GM23338 (cell line): ENCODE results near the gene KCTD1. TPM values are rescaled to one million over a fixed set of nuclear protein-coding genes. Genes with fewer than 3 reads are reported as not detected.
A peak's percentile ranks its signal among the peaks of the same experiment; 100 is the strongest.

ENCODE experiments used
- ATAC-seq: fragments of 200-7000 bp; cut with Tn5 transposase; 3 replicates; pipeline ENCODE4 v1.9.1; 2020
- DNase-seq: peaks from one replicate; pipeline ENCODE4 v3.0.0-alpha.2; 2015; ENCODE audit warnings: low spot score
- H2AFZ ChIP-seq: fragments of 200-600 bp; sonication (generic); 2 replicates; pipeline ENCODE4 v1.8.0; 2016; ENCODE audit warnings: antibody characterized with exemption, mild to moderate bottlenecking, moderate library complexity
- H3F3A ChIP-seq: fragments of 200-600 bp; sonication (generic); replicated peaks from 2 replicates; pipeline ENCODE4 v1.8.0; 2017; ENCODE audit warnings: antibody characterized with exemption, mixed run types, low read depth
- H3K27ac ChIP-seq: fragments of 200-600 bp; sonication (generic); 2 replicates; pipeline ENCODE4 v1.6.1; 2016; ENCODE audit warnings: low read depth
- H3K27me3 ChIP-seq: fragments of 200-600 bp; sonication (generic); 2 replicates; pipeline ENCODE4 v1.8.0; 2016; ENCODE audit warnings: mild to moderate bottlenecking, mixed run types, moderate library complexity; ENCODE audit not compliant: insufficient read depth
- H3K36me3 ChIP-seq: fragments of 200-600 bp; sonication (generic); 2 replicates; pipeline ENCODE4 v1.8.0; 2016; ENCODE audit warnings: mild to moderate bottlenecking; ENCODE audit not compliant: insufficient read depth
- H3K4me1 ChIP-seq: fragments of 200-600 bp; sonication (generic); 2 replicates; pipeline ENCODE4 v1.8.0; 2016; ENCODE audit warnings: mild to moderate bottlenecking, moderate library complexity; ENCODE audit not compliant: insufficient read depth
- H3K4me2 ChIP-seq: fragments of 200-600 bp; sonication (generic); 2 replicates; pipeline ENCODE4 v1.7.1; 2017; ENCODE audit warnings: mixed run types
- H3K4me3 ChIP-seq: fragments of 200-600 bp; sonication (generic); 2 replicates; pipeline ENCODE4 v1.6.1; 2016; ENCODE audit warnings: mixed run types
- H3K79me2 ChIP-seq: fragments of 200-600 bp; sonication (generic); replicated peaks from 2 replicates; pipeline ENCODE4 v1.8.0; 2017; ENCODE audit warnings: mild to moderate bottlenecking; ENCODE audit not compliant: insufficient read depth
- H3K9me2 ChIP-seq: fragments of 200-600 bp; sonication (generic); 2 replicates; pipeline ENCODE4 v1.8.0; 2017; ENCODE audit not compliant: insufficient read depth
- H4K20me1 ChIP-seq: fragments of 200-600 bp; sonication (generic); replicated peaks from 2 replicates; pipeline ENCODE4 v1.8.0; 2017; ENCODE audit warnings: mild to moderate bottlenecking; ENCODE audit not compliant: insufficient read depth
- H3K27ac Mint-ChIP-seq: 2 replicates; pipeline ENCODE4 v1.8.0; 2020; ENCODE audit warnings: inconsistent platforms, mild to moderate bottlenecking, moderate library complexity, mixed read lengths
- H3K27me3 Mint-ChIP-seq: 3 replicates; pipeline ENCODE4 v1.8.0; 2022; ENCODE audit warnings: low read depth, mild to moderate bottlenecking, moderate library complexity, mixed read lengths, inconsistent platforms; ENCODE audit not compliant: insufficient read depth, poor library complexity
- H3K36me3 Mint-ChIP-seq: 3 replicates; pipeline ENCODE4 v1.8.0; 2021; ENCODE audit warnings: low read depth, mild to moderate bottlenecking, inconsistent platforms, moderate library complexity, mixed read lengths
- H3K4me1 Mint-ChIP-seq: 3 replicates; pipeline ENCODE4 v1.8.0; 2020; ENCODE audit warnings: mild to moderate bottlenecking, inconsistent platforms, mixed read lengths
- H3K4me3 Mint-ChIP-seq: 3 replicates; pipeline ENCODE4 v1.8.0; 2021; ENCODE audit warnings: moderate library complexity, mild to moderate bottlenecking, inconsistent platforms, mixed read lengths
- H3K9me3 Mint-ChIP-seq: 3 replicates; pipeline ENCODE4 v1.8.0; 2020; ENCODE audit warnings: moderate library complexity, mild to moderate bottlenecking, inconsistent platforms, mixed read lengths
- EZH2 ChIP-seq: fragments of 200-600 bp; sonication (generic); IDR thresholded peaks from one replicate; pipeline ENCODE4 v1.8.0; 2017; ENCODE audit warnings: antibody characterized with exemption, mild to moderate bottlenecking, low read depth; ENCODE audit not compliant: unreplicated experiment
- JUNB ChIP-seq: IDR thresholded peaks from one replicate; pipeline ENCODE4 v1.6.1; 2016; ENCODE audit warnings: antibody characterized with exemption; ENCODE audit not compliant: unreplicated experiment
- NANOG ChIP-seq: IDR thresholded peaks from 2 replicates; pipeline ENCODE4 v1.6.1; 2016; ENCODE audit warnings: antibody characterized with exemption, borderline replicate concordance
- POLR2AphosphoS5 ChIP-seq: IDR thresholded peaks from 2 replicates; pipeline ENCODE4 v1.6.1; 2016; ENCODE audit warnings: antibody characterized with exemption, low read depth
- ZNF114 ChIP-seq: fragments of 250-450 bp; sonication (Bioruptor Pico); IDR thresholded peaks from 2 replicates; pipeline ENCODE4 v1.5.0; 2020; ENCODE audit warnings: mild to moderate bottlenecking, moderate library complexity
- ZNF331 ChIP-seq: fragments of 250-450 bp; sonication (Bioruptor Pico); IDR thresholded peaks from 2 replicates; pipeline ENCODE4 v1.5.0; 2020; ENCODE audit warnings: low read depth, mild to moderate bottlenecking, moderate library complexity
- polyA plus RNA-seq: library from polyadenylated mRNA; unstranded; fragments of >200 nt; fragmentation: Nextera tagmentation; extraction: Ambion mirVana; gene quantifications from 2 replicates; pipeline ENCODE4 v1.2.1, GENCODE V29; 2016
- total RNA-seq: library from RNA; depleted of rRNA; stranded (reverse); fragments of >200 nt; shearing (Covaris generic); gene quantifications from 2 replicates; pipeline ENCODE4 v1.2.3, GENCODE V29; 2014
- TF ChIP-seq, protein P1 (sequence below): IDR thresholded peaks from one replicate; pipeline ENCODE4 v1.6.1; 2018; ENCODE audit warnings: antibody characterized with exemption; ENCODE audit not compliant: unreplicated experiment
- TF ChIP-seq, protein P2 (sequence below), 2 experiments: fragments of 200-600 bp in 1 of 2; sonication (generic) in 1 of 2; conservative IDR thresholded peaks; 2 replicates each; pipeline versions ENCODE4 v1.5.1 to v1.6.1; 2016 to 2017; ENCODE audit warnings: antibody characterized with exemption in 2 of 2, low read depth in 2 of 2, mild to moderate bottlenecking in 2 of 2, moderate library complexity in 1 of 2
- TF ChIP-seq, protein P3 (sequence below): fragments of 250-450 bp; sonication (Bioruptor Pico); IDR thresholded peaks from 2 replicates; pipeline ENCODE4 v1.5.0; 2020; ENCODE audit warnings: mild to moderate bottlenecking, moderate library complexity

KCTD1 gene
- total and polyA plus RNA-seq, 2 experiments from 2014 or later, result 7.1 to 20.5 TPM

DNA sequence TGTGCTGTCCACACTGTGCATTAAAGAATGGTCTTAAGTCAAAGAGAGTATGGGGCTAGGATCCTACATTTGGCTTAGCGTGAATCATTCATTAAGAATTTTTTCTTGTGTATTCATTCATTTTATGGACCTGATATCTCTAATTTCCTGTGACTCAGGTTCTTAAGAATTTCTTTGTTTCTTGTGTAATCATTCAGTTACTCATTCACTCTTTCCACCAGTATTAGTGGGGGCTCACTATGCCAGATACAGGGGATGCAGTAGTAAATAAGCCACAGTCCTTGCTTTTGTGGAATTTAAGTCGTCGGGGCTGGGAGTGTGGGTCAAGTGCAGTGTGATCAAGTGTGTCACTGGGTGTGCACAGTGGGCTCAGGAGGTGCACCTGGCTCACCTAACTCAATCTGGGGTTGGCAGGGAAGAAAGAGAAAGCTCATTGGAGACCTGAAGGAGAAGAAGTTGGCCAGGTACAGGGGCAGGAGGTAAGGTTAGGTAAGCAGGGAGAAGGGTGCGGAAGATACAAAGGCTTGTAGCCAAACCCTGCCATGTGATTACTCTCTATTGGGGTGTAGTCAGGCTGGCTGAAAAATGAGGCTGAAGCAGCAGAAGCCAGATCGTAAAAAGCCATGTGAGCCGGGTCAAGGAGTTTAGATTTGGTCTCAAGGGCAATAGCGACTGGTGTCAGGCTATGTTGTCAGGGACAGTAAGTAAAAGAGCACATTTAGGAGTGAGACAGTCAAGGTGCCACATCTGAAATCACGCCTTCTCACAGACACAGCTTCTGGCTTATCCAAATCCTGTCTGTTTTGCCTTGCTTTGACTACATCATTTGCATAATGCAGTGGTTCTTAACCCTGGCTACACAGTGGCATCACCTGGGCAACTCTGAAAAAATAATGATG, 67.2 kb downstream of the KCTD1 start:
- peaks cover 11% of the 10 kb centered on the region for H3F3A ChIP-seq
- no peaks in the 10 kb centered on the region for H3K36me3 ChIP-seq
- no peak overlapping the region for H3K27ac ChIP-seq
- Mint-ChIP-seq H3K27me3 (peaks cover 2% of the 10 kb centered on the region), H3K4me3 (no peak overlapping the region), H3K36me3 (no peaks in the 10 kb centered on the region), H3K27ac (no peak overlapping the region), H3K9me3 (no peaks in the 10 kb centered on the region), H3K4me1 (peaks cover 62% of the 10 kb centered on the region)
- no peak overlapping the region for H2AFZ ChIP-seq
- DNase-seq (no peak), ATAC-seq (no peak)
- no peaks in the 10 kb centered on the region for H4K20me1 ChIP-seq
- H3K79me2 ChIP-seq, result no peaks in the 10 kb centered on the region
- no peaks in the 10 kb centered on the region; the same call in 1 of the 2 replicates for H3K9me2 ChIP-seq
- no peak overlapping the region for H3K4me3 ChIP-seq
- peaks cover 47% of the 10 kb centered on the region for H3K4me1 ChIP-seq
- TF ChIP-seq ZNF114 (CRISPR knock-in tag) (no peak), ZNF331 (CRISPR knock-in tag) (no peak), NANOG (no peak), EZH2 (no peak), POLR2AphosphoS5 (no peak), JUNB (no peak)
- TF ChIP-seq, protein P1, sequence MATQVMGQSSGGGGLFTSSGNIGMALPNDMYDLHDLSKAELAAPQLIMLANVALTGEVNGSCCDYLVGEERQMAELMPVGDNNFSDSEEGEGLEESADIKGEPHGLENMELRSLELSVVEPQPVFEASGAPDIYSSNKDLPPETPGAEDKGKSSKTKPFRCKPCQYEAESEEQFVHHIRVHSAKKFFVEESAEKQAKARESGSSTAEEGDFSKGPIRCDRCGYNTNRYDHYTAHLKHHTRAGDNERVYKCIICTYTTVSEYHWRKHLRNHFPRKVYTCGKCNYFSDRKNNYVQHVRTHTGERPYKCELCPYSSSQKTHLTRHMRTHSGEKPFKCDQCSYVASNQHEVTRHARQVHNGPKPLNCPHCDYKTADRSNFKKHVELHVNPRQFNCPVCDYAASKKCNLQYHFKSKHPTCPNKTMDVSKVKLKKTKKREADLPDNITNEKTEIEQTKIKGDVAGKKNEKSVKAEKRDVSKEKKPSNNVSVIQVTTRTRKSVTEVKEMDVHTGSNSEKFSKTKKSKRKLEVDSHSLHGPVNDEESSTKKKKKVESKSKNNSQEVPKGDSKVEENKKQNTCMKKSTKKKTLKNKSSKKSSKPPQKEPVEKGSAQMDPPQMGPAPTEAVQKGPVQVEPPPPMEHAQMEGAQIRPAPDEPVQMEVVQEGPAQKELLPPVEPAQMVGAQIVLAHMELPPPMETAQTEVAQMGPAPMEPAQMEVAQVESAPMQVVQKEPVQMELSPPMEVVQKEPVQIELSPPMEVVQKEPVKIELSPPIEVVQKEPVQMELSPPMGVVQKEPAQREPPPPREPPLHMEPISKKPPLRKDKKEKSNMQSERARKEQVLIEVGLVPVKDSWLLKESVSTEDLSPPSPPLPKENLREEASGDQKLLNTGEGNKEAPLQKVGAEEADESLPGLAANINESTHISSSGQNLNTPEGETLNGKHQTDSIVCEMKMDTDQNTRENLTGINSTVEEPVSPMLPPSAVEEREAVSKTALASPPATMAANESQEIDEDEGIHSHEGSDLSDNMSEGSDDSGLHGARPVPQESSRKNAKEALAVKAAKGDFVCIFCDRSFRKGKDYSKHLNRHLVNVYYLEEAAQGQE, result no peak
- TF ChIP-seq, protein P2, sequence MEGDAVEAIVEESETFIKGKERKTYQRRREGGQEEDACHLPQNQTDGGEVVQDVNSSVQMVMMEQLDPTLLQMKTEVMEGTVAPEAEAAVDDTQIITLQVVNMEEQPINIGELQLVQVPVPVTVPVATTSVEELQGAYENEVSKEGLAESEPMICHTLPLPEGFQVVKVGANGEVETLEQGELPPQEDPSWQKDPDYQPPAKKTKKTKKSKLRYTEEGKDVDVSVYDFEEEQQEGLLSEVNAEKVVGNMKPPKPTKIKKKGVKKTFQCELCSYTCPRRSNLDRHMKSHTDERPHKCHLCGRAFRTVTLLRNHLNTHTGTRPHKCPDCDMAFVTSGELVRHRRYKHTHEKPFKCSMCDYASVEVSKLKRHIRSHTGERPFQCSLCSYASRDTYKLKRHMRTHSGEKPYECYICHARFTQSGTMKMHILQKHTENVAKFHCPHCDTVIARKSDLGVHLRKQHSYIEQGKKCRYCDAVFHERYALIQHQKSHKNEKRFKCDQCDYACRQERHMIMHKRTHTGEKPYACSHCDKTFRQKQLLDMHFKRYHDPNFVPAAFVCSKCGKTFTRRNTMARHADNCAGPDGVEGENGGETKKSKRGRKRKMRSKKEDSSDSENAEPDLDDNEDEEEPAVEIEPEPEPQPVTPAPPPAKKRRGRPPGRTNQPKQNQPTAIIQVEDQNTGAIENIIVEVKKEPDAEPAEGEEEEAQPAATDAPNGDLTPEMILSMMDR (conservative IDR thresholded peaks at IDR 0.05; ENCODE audit: low read depth in 2 of 2), result no peak
- no peak overlapping the region; the same call in 1 of the 2 replicates for H3K4me2 ChIP-seq
- H3K27me3 ChIP-seq, result no peaks in the 10 kb centered on the region

DNA sequence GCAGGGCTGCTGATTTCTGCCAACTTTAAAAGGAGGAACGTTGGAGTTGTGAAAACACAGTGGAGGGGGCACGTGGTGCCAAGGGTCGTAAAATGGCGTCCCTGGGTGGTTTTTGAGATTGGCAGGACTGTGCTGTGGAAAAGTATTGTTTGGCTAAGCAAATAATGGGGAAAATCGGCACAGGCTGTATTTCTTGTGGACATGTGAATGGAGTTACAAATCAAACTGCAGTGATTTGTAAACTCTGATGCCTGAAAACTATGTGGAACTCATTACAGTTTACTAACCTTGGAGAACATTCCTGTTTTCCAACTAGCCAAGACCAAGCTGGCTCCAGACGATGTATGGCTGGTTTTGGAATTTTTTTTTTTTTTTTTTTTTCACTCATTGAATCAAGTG, 68.7 kb downstream of the KCTD1 start:
- H3K9me3 Mint-ChIP-seq, result no peaks in the 10 kb centered on the region
- DNase-seq (no peak), ATAC-seq (no peak)
- peak overlapping the region; percentile 74 for H3K4me2 ChIP-seq
- peak overlapping the region; percentile 87 for H2AFZ ChIP-seq
- H3K79me2 ChIP-seq, result no peaks in the 10 kb centered on the region
- peak overlapping the region; percentile 81 for H3K27ac ChIP-seq
- H3K4me3 ChIP-seq, result peak overlapping the region; percentile 44
- H3K9me2 ChIP-seq, result no peaks in the 10 kb centered on the region; the same call in 1 of the 2 replicates
- H3K27me3 Mint-ChIP-seq, result peaks cover 2% of the 10 kb centered on the region
- H3K36me3 ChIP-seq, result no peaks in the 10 kb centered on the region
- peaks cover 47% of the 10 kb centered on the region for H3K4me1 ChIP-seq
- peak overlapping the region; percentile 86 for H3K27ac Mint-ChIP-seq
- H3K36me3 Mint-ChIP-seq, result no peaks in the 10 kb centered on the region
- H3K4me1 Mint-ChIP-seq, result peaks cover 60% of the 10 kb centered on the region
- peaks cover 11% of the 10 kb centered on the region for H3F3A ChIP-seq
- H3K4me3 Mint-ChIP-seq, result peak overlapping the region; percentile 51; the same call in 2 of the 3 replicates
- no peaks in the 10 kb centered on the region for H4K20me1 ChIP-seq
- H3K27me3 ChIP-seq, result no peaks in the 10 kb centered on the region
- no peak for TF ChIP-seq JUNB
- TF ChIP-seq, protein P3, sequence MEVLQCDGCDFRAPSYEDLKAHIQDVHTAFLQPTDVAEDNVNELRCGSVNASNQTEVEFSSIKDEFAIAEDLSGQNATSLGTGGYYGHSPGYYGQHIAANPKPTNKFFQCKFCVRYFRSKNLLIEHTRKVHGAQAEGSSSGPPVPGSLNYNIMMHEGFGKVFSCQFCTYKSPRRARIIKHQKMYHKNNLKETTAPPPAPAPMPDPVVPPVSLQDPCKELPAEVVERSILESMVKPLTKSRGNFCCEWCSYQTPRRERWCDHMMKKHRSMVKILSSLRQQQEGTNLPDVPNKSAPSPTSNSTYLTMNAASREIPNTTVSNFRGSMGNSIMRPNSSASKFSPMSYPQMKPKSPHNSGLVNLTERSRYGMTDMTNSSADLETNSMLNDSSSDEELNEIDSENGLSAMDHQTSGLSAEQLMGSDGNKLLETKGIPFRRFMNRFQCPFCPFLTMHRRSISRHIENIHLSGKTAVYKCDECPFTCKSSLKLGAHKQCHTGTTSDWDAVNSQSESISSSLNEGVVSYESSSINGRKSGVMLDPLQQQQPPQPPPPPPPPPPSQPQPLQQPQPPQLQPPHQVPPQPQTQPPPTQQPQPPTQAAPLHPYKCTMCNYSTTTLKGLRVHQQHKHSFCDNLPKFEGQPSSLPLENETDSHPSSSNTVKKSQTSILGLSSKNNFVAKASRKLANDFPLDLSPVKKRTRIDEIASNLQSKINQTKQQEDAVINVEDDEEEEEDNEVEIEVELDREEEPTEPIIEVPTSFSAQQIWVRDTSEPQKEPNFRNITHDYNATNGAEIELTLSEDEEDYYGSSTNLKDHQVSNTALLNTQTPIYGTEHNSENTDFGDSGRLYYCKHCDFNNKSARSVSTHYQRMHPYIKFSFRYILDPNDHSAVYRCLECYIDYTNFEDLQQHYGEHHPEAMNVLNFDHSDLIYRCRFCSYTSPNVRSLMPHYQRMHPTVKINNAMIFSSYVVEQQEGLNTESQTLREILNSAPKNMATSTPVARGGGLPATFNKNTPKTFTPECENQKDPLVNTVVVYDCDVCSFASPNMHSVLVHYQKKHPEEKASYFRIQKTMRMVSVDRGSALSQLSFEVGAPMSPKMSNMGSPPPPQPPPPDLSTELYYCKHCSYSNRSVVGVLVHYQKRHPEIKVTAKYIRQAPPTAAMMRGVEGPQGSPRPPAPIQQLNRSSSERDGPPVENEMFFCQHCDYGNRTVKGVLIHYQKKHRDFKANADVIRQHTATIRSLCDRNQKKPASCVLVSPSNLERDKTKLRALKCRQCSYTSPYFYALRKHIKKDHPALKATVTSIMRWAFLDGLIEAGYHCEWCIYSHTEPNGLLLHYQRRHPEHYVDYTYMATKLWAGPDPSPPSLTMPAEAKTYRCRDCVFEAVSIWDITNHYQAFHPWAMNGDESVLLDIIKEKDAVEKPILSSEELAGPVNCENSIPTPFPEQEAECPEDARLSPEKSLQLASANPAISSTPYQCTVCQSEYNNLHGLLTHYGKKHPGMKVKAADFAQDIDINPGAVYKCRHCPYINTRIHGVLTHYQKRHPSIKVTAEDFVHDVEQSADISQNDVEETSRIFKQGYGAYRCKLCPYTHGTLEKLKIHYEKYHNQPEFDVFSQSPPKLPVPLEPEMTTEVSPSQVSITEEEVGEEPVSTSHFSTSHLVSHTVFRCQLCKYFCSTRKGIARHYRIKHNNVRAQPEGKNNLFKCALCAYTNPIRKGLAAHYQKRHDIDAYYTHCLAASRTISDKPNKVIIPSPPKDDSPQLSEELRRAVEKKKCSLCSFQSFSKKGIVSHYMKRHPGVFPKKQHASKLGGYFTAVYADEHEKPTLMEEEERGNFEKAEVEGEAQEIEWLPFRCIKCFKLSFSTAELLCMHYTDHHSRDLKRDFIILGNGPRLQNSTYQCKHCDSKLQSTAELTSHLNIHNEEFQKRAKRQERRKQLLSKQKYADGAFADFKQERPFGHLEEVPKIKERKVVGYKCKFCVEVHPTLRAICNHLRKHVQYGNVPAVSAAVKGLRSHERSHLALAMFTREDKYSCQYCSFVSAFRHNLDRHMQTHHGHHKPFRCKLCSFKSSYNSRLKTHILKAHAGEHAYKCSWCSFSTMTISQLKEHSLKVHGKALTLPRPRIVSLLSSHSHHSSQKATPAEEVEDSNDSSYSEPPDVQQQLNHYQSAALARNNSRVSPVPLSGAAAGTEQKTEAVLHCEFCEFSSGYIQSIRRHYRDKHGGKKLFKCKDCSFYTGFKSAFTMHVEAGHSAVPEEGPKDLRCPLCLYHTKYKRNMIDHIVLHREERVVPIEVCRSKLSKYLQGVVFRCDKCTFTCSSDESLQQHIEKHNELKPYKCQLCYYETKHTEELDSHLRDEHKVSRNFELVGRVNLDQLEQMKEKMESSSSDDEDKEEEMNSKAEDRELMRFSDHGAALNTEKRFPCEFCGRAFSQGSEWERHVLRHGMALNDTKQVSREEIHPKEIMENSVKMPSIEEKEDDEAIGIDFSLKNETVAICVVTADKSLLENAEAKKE (CRISPR knock-in tag), result no peak
